HEK293 (cell line): ENCODE results near the gene MCUR1.
A peak's percentile ranks its signal among the peaks of the same experiment; 100 is the strongest.

ENCODE experiments used
- CTCF ChIA-PET: fragments of 350-600 bp; formaldehyde crosslinking; extraction: SDS; loops from one replicate; lab custom pipeline; 2021; ENCODE audit warnings: antibody characterized with exemption; lab: Yijun Ruan, JAX
- POLR2A ChIA-PET: fragments of 300-600 bp; formaldehyde crosslinking; extraction: SDS; loops from one replicate; lab custom pipeline; 2020; ENCODE audit warnings: antibody characterized with exemption, inconsistent platforms; lab: Yijun Ruan, JAX
- H3K27ac ChIP-seq: fragments of 200-500 bp; sonication (Bioruptor generic); 2 replicates; pipeline ENCODE4 v1.5.1; 2014; ENCODE audit warnings: low read depth, low read length, control low read depth, inconsistent platforms; ENCODE audit errors: extremely low read depth
- H3K36me3 ChIP-seq, 2 experiments: fragments of 200-500 bp in 1 of 2; sonication (Bioruptor generic) in 1 of 2; 1 replicate in 1 of 2; 2 replicates in 1 of 2; pipeline ENCODE4 v1.5.1; 2014 to 2017; ENCODE audit warnings: inconsistent platforms in 2 of 2, low read length in 2 of 2; ENCODE audit not compliant: control insufficient read depth in 2 of 2, insufficient read depth in 1 of 2
- H3K4me1 ChIP-seq: fragments of 200-500 bp; sonication (Bioruptor generic); 2 replicates; pipeline ENCODE4 v1.5.1; 2014; ENCODE audit warnings: mild to moderate bottlenecking, low read length, inconsistent platforms; ENCODE audit not compliant: control insufficient read depth, insufficient read depth
- H3K4me3 ChIP-seq: 2 replicates; pipeline ENCODE4 v1.5.1; 2011; ENCODE audit warnings: low read depth, mild to moderate bottlenecking, control low read depth, low read length, moderate library complexity
- H3K9me3 ChIP-seq: fragments of 200-500 bp; sonication (Bioruptor generic); 2 replicates; pipeline ENCODE4 v1.5.1; 2014; ENCODE audit warnings: low read depth, low read length, inconsistent platforms; ENCODE audit not compliant: control insufficient read depth, insufficient read depth
- FEZF1 ChIP-seq: fragments of 450-650 bp; formaldehyde crosslinking; IDR thresholded peaks from 2 replicates; pipeline ENCODE4 v1.5.1; 2016; ENCODE audit warnings: missing biosample characterization, missing genetic modification characterization
- MZF1 ChIP-seq: fragments of 450-650 bp; formaldehyde crosslinking; IDR thresholded peaks from 2 replicates; pipeline ENCODE4 v1.5.1; 2017; ENCODE audit warnings: missing biosample characterization, missing genetic modification characterization, borderline replicate concordance
- PBX3 ChIP-seq: sonication (generic); formaldehyde crosslinking; IDR thresholded peaks from 2 replicates; pipeline ENCODE4 v1.8.1; 2022; ENCODE audit warnings: mild to moderate bottlenecking, moderate library complexity, missing genetic modification reagents
- PRDM1 ChIP-seq: fragments of 450-650 bp; formaldehyde crosslinking; IDR thresholded peaks from 2 replicates; pipeline ENCODE4; 2016; ENCODE audit warnings: missing biosample characterization, missing genetic modification characterization
- REST ChIP-seq: fragments of 450-650 bp; formaldehyde crosslinking; IDR thresholded peaks from 2 replicates; pipeline ENCODE4 v1.5.1; 2016; ENCODE audit warnings: missing biosample characterization, missing genetic modification characterization
- ZBTB44 ChIP-seq: fragments of 450-650 bp; IDR thresholded peaks from 2 replicates; pipeline ENCODE4 v1.5.1; 2018; ENCODE audit warnings: missing biosample characterization, mild to moderate bottlenecking, missing genetic modification characterization
- ZNF146 ChIP-seq: fragments of 450-650 bp; formaldehyde crosslinking; IDR thresholded peaks from 2 replicates; pipeline ENCODE4 v1.5.1; 2016; ENCODE audit warnings: missing biosample characterization, missing genetic modification characterization
- ZNF155 ChIP-seq: fragments of 450-650 bp; formaldehyde crosslinking; IDR thresholded peaks from 2 replicates; pipeline ENCODE4 v1.5.1; 2016; ENCODE audit warnings: missing biosample characterization, missing genetic modification characterization
- ZNF175 ChIP-seq: fragments of 450-650 bp; formaldehyde crosslinking; IDR thresholded peaks from 2 replicates; pipeline ENCODE4 v1.5.1; 2016; ENCODE audit warnings: missing biosample characterization, missing genetic modification characterization
- ZNF19 ChIP-seq: fragments of 450-650 bp; formaldehyde crosslinking; IDR thresholded peaks from 2 replicates; pipeline ENCODE4; 2016; ENCODE audit warnings: missing biosample characterization, missing genetic modification characterization, low read depth
- ZNF2 ChIP-seq: fragments of 450-650 bp; formaldehyde crosslinking; IDR thresholded peaks from 2 replicates; pipeline ENCODE4 v1.5.1; 2016; ENCODE audit warnings: missing biosample characterization, missing genetic modification characterization
- ZNF280D ChIP-seq: fragments of 450-650 bp; formaldehyde crosslinking; IDR thresholded peaks from 2 replicates; pipeline ENCODE4 v1.5.1; 2016; ENCODE audit warnings: missing biosample characterization, missing genetic modification characterization
- ZNF423 ChIP-seq: fragments of 450-650 bp; formaldehyde crosslinking; IDR thresholded peaks from 2 replicates; pipeline ENCODE4 v1.5.1; 2016; ENCODE audit warnings: missing biosample characterization, missing genetic modification characterization
- ZNF555 ChIP-seq: fragments of 450-650 bp; formaldehyde crosslinking; conservative IDR thresholded peaks from 2 replicates; pipeline ENCODE4 v1.5.1; 2017; ENCODE audit warnings: missing biosample characterization, mild to moderate bottlenecking, missing genetic modification characterization, inconsistent platforms
- ZNF580 ChIP-seq: fragments of 450-650 bp; formaldehyde crosslinking; IDR thresholded peaks from 2 replicates; pipeline ENCODE4 v1.5.1; 2016; ENCODE audit warnings: missing biosample characterization, missing genetic modification characterization
- ZNF624 ChIP-seq: fragments of 450-650 bp; formaldehyde crosslinking; IDR thresholded peaks from 2 replicates; pipeline ENCODE4 v1.5.1; 2017; ENCODE audit warnings: missing biosample characterization, missing genetic modification characterization
- ZNF670 ChIP-seq: fragments of 450-650 bp; formaldehyde crosslinking; IDR thresholded peaks from 2 replicates; pipeline ENCODE4 v1.5.1; 2016; ENCODE audit warnings: missing biosample characterization, missing genetic modification characterization, low read depth
- ZSCAN16 ChIP-seq: fragments of 450-650 bp; formaldehyde crosslinking; IDR thresholded peaks from 2 replicates; pipeline ENCODE4 v1.5.1; 2016; ENCODE audit warnings: missing biosample characterization, missing genetic modification characterization
- ZSCAN4 ChIP-seq: fragments of 450-650 bp; formaldehyde crosslinking; IDR thresholded peaks from 2 replicates; pipeline ENCODE4 v1.5.1; 2017; ENCODE audit warnings: missing biosample characterization, missing genetic modification characterization

Gene MCUR1

GRCh38 chr6:13813026-13813425 lies 1.3 kb downstream of the MCUR1 start:
- Histone ChIP-seq H3K9me3 (no peaks in the 10 kb centered on the region), H3K4me3 (peak overlapping the region; percentile 66), H3K4me1 (peaks cover 5% of the 10 kb centered on the region; the same call in 1 of the 2 replicates), H3K27ac (no peak overlapping the region), H3K36me3 (peaks cover 0 to 4% of the 10 kb centered on the region in 2 experiments; a peak in 2 of 3 replicates)
- no peak for TF ChIP-seq ZNF624 (tag by site-specific recombination)
- no peak for TF ChIP-seq ZBTB44 (tag by site-specific recombination)
- ChIA-PET CTCF (interaction anchor here (7.6 kb wide), 1 partner anchor 18 kb away, joined by 56 read pairs; no protein-coding TSS in a partner anchor), POLR2A (interaction anchor here (0.7 to 1.2 kb wide), 2 partner anchors 9 to 48 kb away, joined by 3 to 4 read pairs; no protein-coding TSS in a partner anchor)

GRCh38 chr6:13812359-13812642 lies 2.1 kb downstream of the MCUR1 start:
- CTCF ChIA-PET: interaction anchor here (1.5 to 7.6 kb wide), 2 partner anchors 17 to 254 kb away, joined by 7 to 56 read pairs; no protein-coding TSS in a partner anchor
- no peaks in the 10 kb centered on the region for H3K9me3 ChIP-seq
- no peak overlapping the region for H3K4me3 ChIP-seq
- peaks cover 0 to 4% of the 10 kb centered on the region in 2 experiments; a peak in 2 of 3 replicates for H3K36me3 ChIP-seq
- POLR2A ChIA-PET: no interaction called here
- TF ChIP-seq PBX3 (no peak), ZSCAN16 (tag by site-specific recombination) (no peak), ZNF670 (no peak), ZNF175 (tag by site-specific recombination) (no peak)
- H3K4me1 ChIP-seq: peaks cover 5% of the 10 kb centered on the region; the same call in 1 of the 2 replicates
- H3K27ac ChIP-seq: no peak overlapping the region

GRCh38 chr6:13811627-13812358 lies 2.6 kb downstream of the MCUR1 start:
- H3K27ac ChIP-seq: no peak overlapping the region
- CTCF ChIA-PET: interaction anchor here (0.9 to 7.6 kb wide), 3 partner anchors 17 to 255 kb away, joined by 3 to 56 read pairs (median 7); no protein-coding TSS in a partner anchor

More at GRCh38 chr6:13811627-13812358, 2.6 kb downstream of the MCUR1 start:
- H3K9me3 ChIP-seq: no peaks in the 10 kb centered on the region
- peaks cover 0 to 4% of the 10 kb centered on the region in 2 experiments; a peak in 2 of 3 replicates for H3K36me3 ChIP-seq
- POLR2A ChIA-PET: no interaction called here
- peaks cover 5% of the 10 kb centered on the region; the same call in 1 of the 2 replicates for H3K4me1 ChIP-seq
- no peak overlapping the region for H3K4me3 ChIP-seq
- no peak for TF ChIP-seq ZSCAN4
- TF ChIP-seq ZNF423 (tag by site-specific recombination): no peak
- no peak for TF ChIP-seq FEZF1 (tag by site-specific recombination)
- no peak for TF ChIP-seq REST
- TF ChIP-seq ZNF555 (tag by site-specific recombination): no peak
- no peak for TF ChIP-seq MZF1
- no peak for TF ChIP-seq ZNF580 (tag by site-specific recombination)
- TF ChIP-seq ZNF2 (tag by site-specific recombination): no peak
- no peak for TF ChIP-seq ZNF175 (tag by site-specific recombination)
- no peak for TF ChIP-seq ZNF280D (tag by site-specific recombination)
- TF ChIP-seq ZNF146 (tag by site-specific recombination): no peak
- TF ChIP-seq PRDM1 (tag by site-specific recombination): no peak
- no peak for TF ChIP-seq ZNF19
- no peak for TF ChIP-seq ZNF155 (tag by site-specific recombination)
